B cell (primary cell): Measurements from ENCODE around the gene PTCD1. TPM values are rescaled to one million over a fixed set of nuclear protein-coding genes. Genes with fewer than 3 reads are reported as not detected.

Experiments
- ATAC-seq: fragments of 200-7000 bp; cut with Tn5 transposase; one replicate; pipeline ENCODE4 v1.10.0; 2021; ENCODE audit warnings: low read depth, mild to moderate bottlenecking, moderate number of reproducible peaks, moderate library complexity
- CTCF ChIA-PET: fragments of 350-600 bp; sonication (Branson Sonifier 250); formaldehyde crosslinking; loops from one replicate; lab custom pipeline; 2021; ENCODE audit warnings: antibody characterized with exemption, inconsistent platforms; lab: Charles Lee
- POLR2A ChIA-PET: fragments of 350-600 bp; sonication (Branson Sonifier 250); formaldehyde crosslinking; loops from one replicate; lab custom pipeline; 2021; ENCODE audit warnings: antibody characterized with exemption; lab: Charles Lee
- DNase-seq: peaks from one replicate; pipeline ENCODE4 v3.0.0; 2013
- H2AFZ ChIP-seq: 2 replicates; pipeline ENCODE4 v1.6.1; 2012; ENCODE audit warnings: mild to moderate bottlenecking, low read depth, low read length; ENCODE audit not compliant: insufficient read depth, poor library complexity, severe bottlenecking
- H3K27ac ChIP-seq, 2 donors: 1 replicate in 1 of 2; 2 replicates in 1 of 2; pipeline ENCODE4 v1.5.1; 2012 to 2013; ENCODE audit warnings: low read length in 2 of 2, mild to moderate bottlenecking in 2 of 2, moderate library complexity in 1 of 2
- H3K27me3 ChIP-seq, 4 experiments: fragments of 200-600 bp in 1 of 4; sonication (generic) in 1 of 4; replicated peaks in 1 of 4; 1 replicate in 2 of 4; 2 replicates in 2 of 4; pipeline versions ENCODE4 v1.6.1 to v1.7.0; 2013 to 2016; ENCODE audit warnings: low read length in 3 of 4, mild to moderate bottlenecking in 2 of 4, mixed read lengths in 1 of 4, moderate library complexity in 1 of 4; ENCODE audit not compliant: insufficient read depth in 4 of 4, control insufficient read depth in 3 of 4; ENCODE audit errors: control extremely low read depth in 1 of 4
- H3K36me3 ChIP-seq, 2 experiments: replicated peaks in 1 of 2; 1 replicate in 1 of 2; 2 replicates in 1 of 2; pipeline versions ENCODE4 v1.6.1 to v1.7.1; 2013; ENCODE audit warnings: low read length in 1 of 2; ENCODE audit not compliant: insufficient read depth in 2 of 2, control insufficient read depth in 1 of 2; ENCODE audit errors: control extremely low read depth in 1 of 2, extremely low read depth in 1 of 2
- H3K4me1 ChIP-seq, 2 donors: fragments of 200-600 bp in 1 of 2; sonication (generic) in 1 of 2; 1 replicate in 1 of 2; 2 replicates in 1 of 2; pipeline versions ENCODE4 v1.5.1 to v1.6.1; 2013 to 2017; ENCODE audit warnings: low read length in 2 of 2; ENCODE audit not compliant: control insufficient read depth in 2 of 2, insufficient read depth in 2 of 2
- H3K4me2 ChIP-seq: replicated peaks from 2 replicates; pipeline ENCODE3; 2012; ENCODE audit warnings: mild to moderate bottlenecking, low read depth, low read length; ENCODE audit not compliant: poor library complexity, severe bottlenecking
- H3K4me3 ChIP-seq, 5 experiments: fragments of 200-600 bp in 1 of 5; sonication (generic) in 1 of 5; 1 replicate in 3 of 5; 2 replicates in 2 of 5; pipeline versions ENCODE4 v1.5.1 to v1.7.0; 2011 to 2016; ENCODE audit warnings: low read length in 4 of 5, mild to moderate bottlenecking in 4 of 5, low read depth in 2 of 5, control low read depth in 1 of 5, moderate library complexity in 1 of 5; ENCODE audit not compliant: insufficient read depth in 1 of 5; ENCODE audit errors: control extremely low read depth in 1 of 5, extremely low read depth in 1 of 5
- H3K79me2 ChIP-seq: fragments of 200-600 bp; sonication (generic); one replicate; pipeline ENCODE4 v1.6.0; 2016; ENCODE audit warnings: low read length; ENCODE audit not compliant: control insufficient read depth, insufficient read depth
- H3K9ac ChIP-seq: fragments of 200-600 bp; sonication (generic); 2 replicates; pipeline ENCODE4 v1.6.1; 2017; ENCODE audit warnings: mild to moderate bottlenecking, low read length, moderate library complexity
- H3K9me3 ChIP-seq, 3 donors: one replicate each; pipeline versions ENCODE4 v1.6.1 to v1.7.1; 2013; ENCODE audit warnings: low read length in 2 of 3; ENCODE audit not compliant: control insufficient read depth in 2 of 3, insufficient read depth in 1 of 3; ENCODE audit errors: control extremely low read depth in 1 of 3
- H4K20me1 ChIP-seq: 2 replicates; pipeline ENCODE4 v1.6.0; 2012; ENCODE audit warnings: mild to moderate bottlenecking, low read length; ENCODE audit not compliant: insufficient read depth, control insufficient read depth, poor library complexity, severe bottlenecking
- H3K27ac Mint-ChIP-seq: one replicate; pipeline ENCODE4 v1.8.0; 2021; ENCODE audit warnings: mixed read lengths
- H3K27me3 Mint-ChIP-seq: one replicate; pipeline ENCODE4 v1.8.0; 2021; ENCODE audit warnings: mixed read lengths
- H3K4me1 Mint-ChIP-seq: one replicate; pipeline ENCODE4 v1.8.0; 2021; ENCODE audit warnings: mixed read lengths
- H3K4me3 Mint-ChIP-seq: one replicate; pipeline ENCODE4 v1.8.0; 2021; ENCODE audit warnings: mixed read lengths
- H3K9me3 Mint-ChIP-seq: one replicate; pipeline ENCODE4 v1.8.0; 2022; ENCODE audit warnings: mixed read lengths; ENCODE audit not compliant: insufficient read depth
- CTCF ChIP-seq: fragments of 200-600 bp; IDR thresholded peaks from one replicate; pipeline ENCODE4 v1.8.0; 2022; ENCODE audit warnings: antibody characterized with exemption, mild to moderate bottlenecking
- EZH2 ChIP-seq: IDR thresholded peaks from 2 replicates; pipeline ENCODE4 v1.6.1; 2012; ENCODE audit warnings: borderline replicate concordance, low read depth, mild to moderate bottlenecking, moderate library complexity, low read length; ENCODE audit not compliant: insufficient read depth, poor library complexity, severe bottlenecking
- WGBS: methylation state at CpG from one replicate; pipeline ENCODE4 v1.1.5; 2013; ENCODE audit warnings: missing lambda C conversion rate; ENCODE audit not compliant: insufficient coverage; 5-methylcytosine and 5-hydroxymethylcytosine counted together
- intact Hi-C: fragments of 100-400 bp; cut with micrococcal nuclease; formaldehyde crosslinking; loops from one replicate; pipeline ENCODE4 v1.10.0; 2022
- polyA minus RNA-seq: library from RNA; depleted of rRNA, polyadenylated mRNA; stranded (reverse); fragments of >200 nt; gene quantifications from 2 replicates; pipeline ENCODE4 v1.2.3, GENCODE V29; 2012
- polyA plus RNA-seq: library from polyadenylated mRNA; depleted of rRNA; stranded (reverse); fragments of >200 nt; gene quantifications from 2 replicates; pipeline ENCODE4 v1.2.3, GENCODE V29; 2012
- total RNA-seq, 2 donors: library from RNA; stranded (reverse); fragments of 120-200 nt in 1 of 2; gene quantifications; 1 replicate in 1 of 2; 2 replicates in 1 of 2; pipeline versions ENCODE4 v1.2.3 to v1.2.4, GENCODE V29; 2013 to 2022

Gene PTCD1
- total RNA-seq (10.2 and 14.8 TPM in 2 replicates), polyA plus RNA-seq (8.5 and 9.7 TPM in 2 replicates), polyA minus RNA-seq (7.8 and 8.7 TPM in 2 replicates)
- total RNA-seq (2013): 5.9 TPM

DNA sequence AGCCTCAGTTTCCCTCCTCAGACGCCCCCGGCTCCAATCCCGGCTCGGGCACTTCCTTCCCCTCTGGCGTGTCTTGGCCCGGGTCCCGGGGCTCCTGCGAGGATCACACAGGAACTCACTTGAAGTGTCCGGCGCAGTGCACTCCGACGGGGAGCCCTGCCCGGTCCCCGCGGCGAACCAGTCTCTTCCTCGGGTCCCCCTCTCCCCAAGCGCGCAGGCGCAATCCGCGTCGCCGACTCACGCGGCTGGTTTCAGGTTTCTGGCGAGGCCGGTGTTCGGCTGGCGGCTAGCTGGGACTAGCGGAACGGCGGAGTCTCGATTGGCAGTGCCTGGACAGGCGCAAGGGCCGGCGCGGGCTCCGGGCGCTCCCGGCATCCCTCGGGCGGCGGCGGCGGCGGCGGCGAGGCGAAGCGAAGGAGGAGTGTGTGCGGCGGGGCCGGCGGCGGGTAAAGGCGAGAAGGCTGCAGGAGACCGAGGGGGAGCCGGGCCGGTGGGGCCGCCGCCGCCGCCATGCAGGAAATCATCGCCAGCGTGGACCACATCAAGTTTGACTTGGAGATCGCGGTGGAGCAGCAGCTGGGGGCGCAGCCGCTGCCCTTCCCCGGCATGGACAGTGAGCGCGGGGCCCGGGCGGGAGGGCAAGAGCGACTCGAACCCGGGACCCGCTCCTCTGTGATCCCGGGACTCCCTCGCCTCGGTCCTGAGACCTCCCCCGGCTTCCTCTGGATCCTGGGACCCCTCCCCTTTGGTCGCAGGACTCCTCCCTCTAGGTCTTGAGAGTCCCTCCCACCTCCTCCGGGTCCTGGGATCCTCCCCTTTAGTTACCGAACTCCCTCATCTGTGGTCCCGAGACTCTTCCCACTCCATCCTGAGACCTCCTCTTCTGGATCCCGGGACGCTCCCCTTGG lies at the start of gene PTCD1, which contains the start of gene CPSF4:
Gene PTCD1, minus strand, starts transcription at position 226 of the 908 bp plus-strand sequence. CDS start 3,556 bp downstream, outside the sequence.
Gene CPSF4, plus strand, starts transcription at position 371 of the 908 bp plus-strand sequence. Its CDS starts 140 bp downstream, at position 511.
- under 1% methylated on average over 89 of the region's 89 CpGs for WGBS
- peak within 1 kb of the TSS; percentile 97 for H3K4me2 ChIP-seq
- peak within 1 kb of the TSS; percentile 97 for H3K4me3 Mint-ChIP-seq
- H3K4me1 ChIP-seq: peaks cover 12 to 28% of the 10 kb centered on the region in 2 donors
- ChIA-PET POLR2A (interaction anchor here (1.7 to 1.9 kb wide), 2 partner anchors 30 to 120 kb away, joined by 6 to 8 read pairs; partner anchors contain the start of genes BUD31, PDAP1 and ZNF655), CTCF (interaction anchor here (0.6 to 1.4 kb wide), 3 partner anchors 21 to 73 kb away, joined by 3 to 4 read pairs (median 3); no protein-coding TSS in a partner anchor)
- H2AFZ ChIP-seq: peak within 1 kb of the TSS; percentile 99
- peak within 1 kb of the TSS; percentile 91 for H3K9ac ChIP-seq
- H3K27ac Mint-ChIP-seq: peak within 1 kb of the TSS; percentile 95
- H3K9me3 Mint-ChIP-seq: no peaks in the 10 kb centered on the region
- peaks cover 1 to 12% of the 10 kb centered on the region in 2 experiments for H3K36me3 ChIP-seq
- DNase-seq: peak; percentile 93
- peaks cover 34% of the 10 kb centered on the region for H3K79me2 ChIP-seq
- H3K9me3 ChIP-seq: no peaks in the 10 kb centered on the region
- H3K27me3 ChIP-seq: no peaks in the 10 kb centered on the region
- H3K4me1 Mint-ChIP-seq: peaks cover 30% of the 10 kb centered on the region
- peak within 1 kb of the TSS; percentile 59 to 79 for H3K27ac ChIP-seq
- H4K20me1 ChIP-seq: peaks cover 10% of the 10 kb centered on the region
- H3K27me3 Mint-ChIP-seq: no peaks in the 10 kb centered on the region
- ATAC-seq: peak; percentile 96
- peak within 1 kb of the TSS; percentile 41 to 97 (median 92) for H3K4me3 ChIP-seq
- no peak for TF ChIP-seq EZH2
- TF ChIP-seq CTCF: no peak
- intact Hi-C loops: loop anchor here (1.0 to 2.0 kb wide), 5 partner anchors 27 to 65 kb away; partner anchors contain the start of genes ARPC1B, ATP5MF, BUD31 and PDAP1
